Trophoblast cell (in vitro differentiated cells and primary cell): Measurements from ENCODE around the gene ATP6V1B1.
A peak's percentile ranks its signal among the peaks of the same experiment; 100 is the strongest.

Source experiments
- DNase-seq, 2 donors: peaks; one replicate each; pipeline ENCODE4 v3.0.0-alpha.2; 2016
- H2AFZ ChIP-seq: 2 replicates; pipeline ENCODE4 v1.6.1; 2013; ENCODE audit warnings: low read length, moderate library complexity, mild to moderate bottlenecking; ENCODE audit not compliant: insufficient read depth, poor library complexity
- H2AK5ac ChIP-seq: 2 replicates; pipeline ENCODE4 v1.6.1; 2013; ENCODE audit warnings: mild to moderate bottlenecking, low read length
- H2BK120ac ChIP-seq: 2 replicates; pipeline ENCODE4 v1.6.1; 2013; ENCODE audit warnings: low read length, mild to moderate bottlenecking, moderate library complexity; ENCODE audit not compliant: insufficient read depth, poor library complexity
- H2BK12ac ChIP-seq: 2 replicates; pipeline ENCODE4 v1.6.1; 2013; ENCODE audit warnings: mild to moderate bottlenecking, low read length, moderate library complexity
- H2BK5ac ChIP-seq: 2 replicates; pipeline ENCODE4 v1.6.1; 2013; ENCODE audit warnings: low read length, low read depth, moderate library complexity, mild to moderate bottlenecking; ENCODE audit not compliant: poor library complexity
- H3K14ac ChIP-seq: 2 replicates; pipeline ENCODE4 v1.6.1; 2013; ENCODE audit warnings: mild to moderate bottlenecking, low read length
- H3K18ac ChIP-seq: 2 replicates; pipeline ENCODE4 v1.6.1; 2013; ENCODE audit warnings: mild to moderate bottlenecking, low read length
- H3K23ac ChIP-seq: 2 replicates; pipeline ENCODE4 v1.6.1; 2013; ENCODE audit warnings: low read length
- H3K27ac ChIP-seq: 2 replicates; pipeline ENCODE4 v1.5.1; 2013; ENCODE audit warnings: low read depth, mild to moderate bottlenecking, inconsistent platforms, low read length, moderate library complexity
- H3K27me3 ChIP-seq: 2 replicates; pipeline ENCODE4 v1.6.1; 2013; ENCODE audit warnings: inconsistent platforms, mild to moderate bottlenecking, low read length, moderate library complexity; ENCODE audit not compliant: insufficient read depth
- H3K36me3 ChIP-seq, 2 experiments: 1 replicate in 1 of 2; 2 replicates in 1 of 2; pipeline ENCODE4 v1.6.1; 2013; ENCODE audit warnings: low read length in 2 of 2, mild to moderate bottlenecking in 2 of 2, moderate library complexity in 1 of 2; ENCODE audit not compliant: insufficient read depth in 2 of 2, control insufficient read depth in 1 of 2
- H3K4ac ChIP-seq: 2 replicates; pipeline ENCODE4 v1.6.1; 2013; ENCODE audit warnings: low read depth, mild to moderate bottlenecking, low read length, moderate library complexity
- H3K4me1 ChIP-seq, 2 experiments: 1 replicate in 1 of 2; 2 replicates in 1 of 2; pipeline ENCODE4 v1.6.1; 2013; ENCODE audit warnings: low read length in 2 of 2, mild to moderate bottlenecking in 2 of 2, moderate library complexity in 1 of 2; ENCODE audit not compliant: insufficient read depth in 2 of 2, control insufficient read depth in 1 of 2
- H3K4me2 ChIP-seq: 2 replicates; pipeline ENCODE4 v1.6.1; 2013; ENCODE audit warnings: inconsistent platforms, mild to moderate bottlenecking, low read length, moderate library complexity
- H3K4me3 ChIP-seq: 2 replicates; pipeline ENCODE4 v1.5.1; 2013; ENCODE audit warnings: mild to moderate bottlenecking, low read depth, low read length, inconsistent platforms
- H3K79me1 ChIP-seq: one replicate; pipeline ENCODE4 v1.6.1; 2013; ENCODE audit warnings: low read length
- H3K79me2 ChIP-seq: 2 replicates; pipeline ENCODE4 v1.6.1; 2013; ENCODE audit warnings: low read length, mild to moderate bottlenecking; ENCODE audit not compliant: control insufficient read depth, insufficient read depth, poor library complexity
- H3K9ac ChIP-seq: 2 replicates; pipeline ENCODE4 v1.6.1; 2013; ENCODE audit warnings: mild to moderate bottlenecking, low read length
- H3K9me3 ChIP-seq: 2 replicates; pipeline ENCODE4 v1.6.1; 2013; ENCODE audit warnings: low read depth, mild to moderate bottlenecking, control low read depth, inconsistent platforms, low read length; ENCODE audit not compliant: insufficient read depth
- H4K12ac ChIP-seq: 2 replicates; pipeline ENCODE4 v1.6.1; 2013; ENCODE audit warnings: low read depth, mild to moderate bottlenecking, low read length, moderate library complexity
- H4K8ac ChIP-seq: 2 replicates; pipeline ENCODE4 v1.6.1; 2013; ENCODE audit warnings: low read depth, mild to moderate bottlenecking, low read length, moderate library complexity
- H4K91ac ChIP-seq: one replicate; pipeline ENCODE4 v1.6.1; 2013; ENCODE audit warnings: low read depth, mild to moderate bottlenecking, low read length, moderate library complexity
- WGBS: extraction: QIAGEN DNeasy Blood & Tissue Kit; methylation state at CpG from one replicate; pipeline ENCODE4 v1.1.7; 2013; ENCODE audit warnings: missing lambda C conversion rate; ENCODE audit not compliant: insufficient read length, insufficient coverage; ENCODE audit errors: extremely low coverage; 5-methylcytosine and 5-hydroxymethylcytosine counted together

ATP6V1B1 gene

GRCh38 chr2:70978341-70979179 lies 42.9 kb downstream of the ATP6V1B1 start, which contains the start of gene ANKRD53:
ANKRD53 (plus strand) TSS chr2:70978630; CDS start chr2:70978646, 16 bp downstream.
- H3K9ac ChIP-seq, result no peak within 1 kb of the TSS
- H3K14ac ChIP-seq, result peak within 1 kb of the TSS; percentile 26
- no peak within 1 kb of the TSS for H3K23ac ChIP-seq
- H3K4me1 ChIP-seq, result peaks cover 8 to 10% of the 10 kb centered on the region in 2 experiments
- H2AK5ac ChIP-seq, result no peak within 1 kb of the TSS
- H2BK12ac ChIP-seq, result no peak within 1 kb of the TSS
- peaks cover 3% of the 10 kb centered on the region for H3K9me3 ChIP-seq
- H3K18ac ChIP-seq, result peak within 1 kb of the TSS; percentile 61
- no peaks in the 10 kb centered on the region for H3K36me3 ChIP-seq
- H4K91ac ChIP-seq, result peak within 1 kb of the TSS; percentile 21
- peak within 1 kb of the TSS; percentile 72 for H3K4me3 ChIP-seq
- peaks cover 7% of the 10 kb centered on the region for H3K79me1 ChIP-seq
- no peak within 1 kb of the TSS for H4K12ac ChIP-seq
- H2BK5ac ChIP-seq, result no peak within 1 kb of the TSS
- H3K79me2 ChIP-seq, result peaks cover 1% of the 10 kb centered on the region
- H3K27me3 ChIP-seq, result no peaks in the 10 kb centered on the region
- peak within 1 kb of the TSS; percentile 93 for H2AFZ ChIP-seq
- no peak within 1 kb of the TSS for H3K27ac ChIP-seq
- H4K8ac ChIP-seq, result peak within 1 kb of the TSS; percentile 79
- peak within 1 kb of the TSS; percentile 30 for H2BK120ac ChIP-seq
- H3K4ac ChIP-seq, result no peak within 1 kb of the TSS
- H3K4me2 ChIP-seq, result peak within 1 kb of the TSS; percentile 67
- peak; percentile 85 to 88 for DNase-seq
- WGBS, result no CpG with 5 or more reads among the region's 67 CpGs

GRCh38 chr2:70979180-70979488 lies 43.4 kb downstream of the ATP6V1B1 start:
- Histone ChIP-seq H2AFZ (no peak overlapping the region), H3K4me3 (peak overlapping the region; percentile 72), H3K4me1 (peaks cover 8 to 10% of the 10 kb centered on the region in 2 experiments), H3K18ac (no peak overlapping the region), H3K36me3 (no peaks in the 10 kb centered on the region), H3K23ac (no peak overlapping the region), H4K91ac (no peak overlapping the region), H3K14ac (no peak overlapping the region), H4K12ac (no peak overlapping the region), H3K9me3 (peaks cover 3% of the 10 kb centered on the region), H3K79me2 (peaks cover 1% of the 10 kb centered on the region), H2BK12ac (no peak overlapping the region), H3K27me3 (no peaks in the 10 kb centered on the region), H3K9ac (no peak overlapping the region), H3K27ac (no peak overlapping the region), H2BK5ac (no peak overlapping the region), H3K4me2 (peak overlapping the region; percentile 67), H3K79me1 (peaks cover 7% of the 10 kb centered on the region), H2AK5ac (no peak overlapping the region), H4K8ac (peak overlapping the region; percentile 79), H3K4ac (no peak overlapping the region), H2BK120ac (no peak overlapping the region)
- WGBS, result no CpG with 5 or more reads among the region's 19 CpGs
- peak; percentile 49 to 50 for DNase-seq

DNA sequence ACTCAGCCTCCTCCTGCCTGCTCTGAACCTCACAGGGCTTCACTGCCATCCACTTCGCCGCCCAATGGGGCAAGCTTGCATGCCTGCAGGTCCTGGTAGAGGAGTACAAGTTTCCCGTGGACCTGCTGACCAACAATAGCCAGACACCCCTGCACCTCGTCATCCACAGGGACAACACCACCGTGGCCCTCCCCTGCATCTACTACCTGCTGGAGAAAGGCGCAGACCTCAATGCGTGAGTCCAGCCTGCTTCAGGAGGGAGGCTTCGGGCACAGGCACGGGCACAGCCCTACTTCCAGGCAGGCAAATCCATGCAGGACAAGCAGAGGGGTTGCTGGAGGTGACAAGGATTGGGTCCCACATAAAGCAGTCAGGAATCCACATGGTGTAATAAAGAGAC lies 43.9 kb downstream of the ATP6V1B1 start:
- no peak overlapping the region for H2BK120ac ChIP-seq
- H3K18ac ChIP-seq, result no peak overlapping the region
- H3K27ac ChIP-seq, result no peak overlapping the region
- no peaks in the 10 kb centered on the region for H3K27me3 ChIP-seq
- no peak overlapping the region for H3K14ac ChIP-seq
- H3K4ac ChIP-seq, result no peak overlapping the region
- H3K23ac ChIP-seq, result no peak overlapping the region
- no peak for DNase-seq
- peaks cover 3% of the 10 kb centered on the region for H3K9me3 ChIP-seq
- no peak overlapping the region for H4K8ac ChIP-seq
- no peak overlapping the region for H4K12ac ChIP-seq
- no CpG with 5 or more reads among the region's 9 CpGs for WGBS
- H3K79me1 ChIP-seq, result peaks cover 7% of the 10 kb centered on the region
- H3K4me1 ChIP-seq, result peaks cover 8 to 10% of the 10 kb centered on the region in 2 experiments
- peaks cover 1% of the 10 kb centered on the region for H3K79me2 ChIP-seq
- no peak overlapping the region for H3K4me2 ChIP-seq
- H3K4me3 ChIP-seq, result peak overlapping the region; percentile 37
- no peak overlapping the region for H2BK5ac ChIP-seq
- no peak overlapping the region for H4K91ac ChIP-seq
- H2BK12ac ChIP-seq, result no peak overlapping the region
- no peak overlapping the region for H3K9ac ChIP-seq
- no peaks in the 10 kb centered on the region for H3K36me3 ChIP-seq
- no peak overlapping the region for H2AFZ ChIP-seq
- no peak overlapping the region for H2AK5ac ChIP-seq

GRCh38 chr2:70981421-70981820 lies 45.7 kb downstream of the ATP6V1B1 start:
- H2BK12ac ChIP-seq, result no peak overlapping the region
- H3K14ac ChIP-seq, result no peak overlapping the region
- no CpG with 5 or more reads among the region's 2 CpGs for WGBS
- H4K12ac ChIP-seq, result no peak overlapping the region
- H3K23ac ChIP-seq, result no peak overlapping the region
- no peak overlapping the region for H3K4me2 ChIP-seq
- peaks cover 6 to 7% of the 10 kb centered on the region in 2 experiments for H3K4me1 ChIP-seq
- no peak overlapping the region for H2BK120ac ChIP-seq
- no peak overlapping the region for H3K18ac ChIP-seq
- no peak for DNase-seq
- no peak overlapping the region for H4K91ac ChIP-seq
- no peak overlapping the region for H3K27ac ChIP-seq
- peaks cover 3% of the 10 kb centered on the region for H3K9me3 ChIP-seq
- H3K4ac ChIP-seq, result no peak overlapping the region
- H2AFZ ChIP-seq, result no peak overlapping the region
- H3K27me3 ChIP-seq, result no peaks in the 10 kb centered on the region
- peaks cover 0 to 6% of the 10 kb centered on the region in 2 experiments for H3K36me3 ChIP-seq
- no peak overlapping the region for H3K4me3 ChIP-seq
- no peak overlapping the region for H3K9ac ChIP-seq
- H4K8ac ChIP-seq, result no peak overlapping the region
- H2BK5ac ChIP-seq, result no peak overlapping the region
- H3K79me2 ChIP-seq, result peaks cover 1% of the 10 kb centered on the region
- peaks cover 7% of the 10 kb centered on the region for H3K79me1 ChIP-seq
- H2AK5ac ChIP-seq, result no peak overlapping the region
